HL-60 (cell line): ENCODE data around the gene SLC35B2.

Experiments used
- DNase-seq, 2 experiments: peaks; one replicate each; pipeline ENCODE4 v3.0.0-alpha.2; 2010 to 2020; ENCODE audit warnings: low read depth in 1 of 2, low spot score in 1 of 2
- H3K27ac ChIP-seq: fragments of 250-450 bp; sonication (Bioruptor Pico); replicated peaks from 2 replicates; pipeline ENCODE4 v1.5.1; 2020; ENCODE audit warnings: mild to moderate bottlenecking, moderate library complexity
- H3K27me3 ChIP-seq: fragments of 250-450 bp; sonication (Bioruptor Pico); 2 replicates; pipeline ENCODE4 v1.5.1; 2021; ENCODE audit warnings: mild to moderate bottlenecking, moderate library complexity; ENCODE audit not compliant: insufficient read depth, poor library complexity, severe bottlenecking
- H3K4me3 ChIP-seq: replicated peaks from 2 replicates; pipeline ENCODE4 v1.5.1; 2011; ENCODE audit warnings: mild to moderate bottlenecking, control low read depth, low read length; ENCODE audit not compliant: insufficient read depth
- CTCF ChIP-seq: IDR thresholded peaks from one replicate; pipeline ENCODE4 v1.5.1; 2011; ENCODE audit warnings: low read length, control low read depth, inconsistent platforms; ENCODE audit not compliant: insufficient read depth
- GABPA ChIP-seq: IDR thresholded peaks from 2 replicates; pipeline ENCODE4 v1.6.1; 2012; ENCODE audit warnings: low read depth
- POLR2AphosphoS5 ChIP-seq: IDR thresholded peaks from 2 replicates; pipeline ENCODE4 v1.6.1; 2012; ENCODE audit warnings: low read depth
- REST ChIP-seq: IDR thresholded peaks from 2 replicates; pipeline ENCODE4 v1.6.1; 2012; ENCODE audit warnings: low read depth; ENCODE audit not compliant: insufficient replicate concordance
- SPI1 ChIP-seq: IDR thresholded peaks from 2 replicates; pipeline ENCODE4 v1.6.1; 2012; ENCODE audit warnings: low read depth, mild to moderate bottlenecking, borderline replicate concordance

SLC35B2 gene

GRCh38 chr6:44265722-44266233, 8.4 kb upstream of the SLC35B2 start:
- H3K4me3 ChIP-seq, result peak overlapping the region; percentile 71; the same call in 1 of the 2 replicates
- no peak for DNase-seq
- TF ChIP-seq SPI1 (no peak), REST (no peak), CTCF (no peak), GABPA (no peak), POLR2AphosphoS5 (no peak)
- no peak overlapping the region for H3K27ac ChIP-seq
- H3K27me3 ChIP-seq, result peaks cover 8% of the 10 kb centered on the region

- Histone ChIP-seq H3K4me3 (peak within 1 kb of the TSS; percentile 71), H3K27me3 (peaks cover 8% of the 10 kb centered on the region), H3K27ac (peak within 1 kb of the TSS; percentile 72)
- DNase-seq, result peak in 1 of 2 experiments; percentile 82
- TF ChIP-seq SPI1 (no peak), GABPA (no peak), POLR2AphosphoS5 (no peak), CTCF (no peak), REST (no peak)
These were observed 7.8 kb upstream of the SLC35B2 start, which contains the start of gene NFKBIE for GRCh38 chr6:44265007-44265721. TSS of gene NFKBIE (minus strand) at chr6:44265551. CDS start at chr6:44265346, 205 bp downstream.

GRCh38 chr6:44264154-44265006, 7.1 kb upstream of the SLC35B2 start:
- peak overlapping the region; percentile 72 for H3K27ac ChIP-seq
- no peak for TF ChIP-seq REST
- TF ChIP-seq POLR2AphosphoS5, result peak; percentile 34; the same call in 1 of the 2 replicates
- TF ChIP-seq SPI1, result peak; percentile 100

More at GRCh38 chr6:44264154-44265006, 7.1 kb upstream of the SLC35B2 start:
- no peaks in the 10 kb centered on the region for H3K27me3 ChIP-seq
- peak in 1 of 2 experiments; percentile 94 for DNase-seq
- H3K4me3 ChIP-seq, result peak overlapping the region; percentile 71
